T follicular helper cell (primary cell): ENCODE measurements around the gene CDC42.

Experiments used
- DNase-seq: peaks from one replicate; pipeline ENCODE4 v3.0.0-alpha.2; 2020; ENCODE audit warnings: low read depth

CDC42 gene

GRCh38 chr1:22075718-22076117 is 23.2 kb downstream of the CDC42 start:
- no peak for DNase-seq

GRCh38 chr1:22076346-22076745 is 23.8 kb downstream of the CDC42 start:
- no peak for DNase-seq

- no peak for DNase-seq
These were observed 25.2 kb downstream of the CDC42 start for GRCh38 chr1:22077728-22078127.

GRCh38 chr1:22078133-22078532 is 25.6 kb downstream of the CDC42 start:
- DNase-seq: no peak

- no peak for DNase-seq
These were observed 27.7 kb downstream of the CDC42 start for GRCh38 chr1:22080191-22080590.

- DNase-seq: no peak
These were observed 35.8 kb downstream of the CDC42 start for GRCh38 chr1:22088331-22088730.

GRCh38 chr1:22089134-22089571 is 36.6 kb downstream of the CDC42 start:
- DNase-seq: no peak

GRCh38 chr1:22089787-22090186 is 37.3 kb downstream of the CDC42 start:
- DNase-seq: no peak

DNA sequence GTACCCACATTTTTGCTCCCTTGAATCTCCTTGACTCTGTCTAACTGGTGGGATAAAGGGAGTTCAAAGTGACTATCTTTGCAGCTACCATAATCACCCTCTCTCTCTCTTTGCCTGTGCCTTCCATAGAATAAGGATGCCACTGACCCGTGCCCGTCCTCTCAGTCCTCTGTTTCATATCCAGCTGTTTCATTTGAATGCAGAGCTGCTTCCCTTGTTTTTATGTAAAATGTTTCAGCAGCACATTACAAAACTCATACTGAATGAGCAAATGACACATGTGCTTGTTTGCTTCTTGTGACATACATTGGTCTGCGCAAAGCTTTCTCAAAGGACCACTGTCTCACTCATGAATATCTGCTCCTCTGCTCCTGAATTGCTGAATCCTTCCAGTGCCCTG is 38.4 kb downstream of the CDC42 start:
- DNase-seq: no peak

DNA sequence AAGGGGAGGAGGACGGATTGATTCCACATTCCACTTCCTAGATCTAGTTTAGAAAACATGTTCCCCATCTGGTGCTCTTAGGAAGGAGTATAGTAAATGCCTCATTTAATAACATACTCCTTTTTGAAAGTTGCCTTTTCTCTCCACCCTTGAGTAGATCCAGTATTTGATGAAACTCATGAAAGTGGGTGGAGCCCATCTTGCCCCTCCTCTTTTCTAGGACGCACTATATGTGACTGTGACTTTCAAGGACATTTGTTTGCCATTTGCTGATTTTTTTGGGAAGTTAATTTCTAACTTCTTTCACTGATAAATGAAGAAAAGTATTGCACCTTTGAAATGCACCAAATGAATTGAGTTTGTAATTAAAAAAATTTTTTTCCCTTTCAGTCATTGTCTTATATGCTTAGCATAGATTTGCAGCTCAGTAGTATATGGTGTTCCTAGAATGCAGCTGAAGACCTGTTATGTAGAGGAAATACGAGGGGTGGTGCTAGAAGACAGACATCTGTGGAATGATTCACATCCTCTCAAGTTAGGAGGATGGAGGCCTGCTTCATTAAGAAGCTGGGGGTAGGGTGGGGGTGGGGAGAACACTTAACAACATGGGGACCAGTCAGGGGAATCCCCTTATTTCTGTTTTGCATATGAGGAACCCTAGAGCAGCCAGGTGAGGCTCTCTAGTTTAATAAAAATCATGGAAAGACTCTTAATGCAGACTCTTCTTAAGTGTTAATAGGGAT is 39.7 kb downstream of the CDC42 start:
- DNase-seq: peak; percentile 9

GRCh38 chr1:22093513-22093912 is 41.0 kb downstream of the CDC42 start:
- DNase-seq: no peak

DNA sequence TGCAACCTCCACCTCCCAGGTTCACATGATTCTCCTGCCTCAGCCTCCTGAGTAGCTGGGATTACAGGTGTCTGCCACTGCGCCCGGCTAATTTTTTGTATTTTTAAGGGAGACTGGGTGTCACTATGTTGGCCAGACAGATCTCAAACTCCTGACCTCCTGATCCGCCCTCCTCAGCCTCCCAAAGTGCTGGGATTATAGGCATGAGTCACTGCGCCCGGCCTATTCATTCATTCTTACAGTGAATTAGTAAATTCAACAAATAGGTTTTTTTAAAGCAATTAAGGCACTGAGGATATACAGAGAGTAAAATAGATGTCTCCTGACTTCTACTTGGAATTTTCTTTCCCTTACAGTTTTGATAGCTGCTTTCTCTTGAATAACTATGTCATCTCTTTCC is 43.5 kb downstream of the CDC42 start:
- no peak for DNase-seq

DNA sequence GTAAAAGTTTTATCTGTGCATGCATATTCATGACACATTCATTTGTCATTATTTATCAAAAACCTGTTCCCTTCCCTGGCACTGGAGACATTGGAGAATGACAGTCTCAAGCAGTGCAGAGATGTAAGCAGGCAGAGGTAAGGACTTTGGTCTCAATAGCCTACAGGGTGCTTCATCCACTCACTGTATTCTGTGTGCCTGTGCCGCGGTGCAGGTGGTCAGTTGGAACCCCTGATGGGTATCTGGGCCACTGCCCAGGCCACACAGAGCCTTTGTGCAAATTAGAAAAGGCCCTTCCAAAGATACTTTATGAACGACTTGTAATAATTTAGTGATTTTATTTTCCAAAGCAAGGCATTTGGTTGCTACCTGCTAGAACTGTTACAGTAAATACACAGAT is 44.0 kb downstream of the CDC42 start:
- DNase-seq: no peak

- DNase-seq: no peak
These were observed 46.2 kb downstream of the CDC42 start for GRCh38 chr1:22098752-22099151.

- no peak for DNase-seq
These were observed 47.7 kb downstream of the CDC42 start for GRCh38 chr1:22100168-22100567.

DNA sequence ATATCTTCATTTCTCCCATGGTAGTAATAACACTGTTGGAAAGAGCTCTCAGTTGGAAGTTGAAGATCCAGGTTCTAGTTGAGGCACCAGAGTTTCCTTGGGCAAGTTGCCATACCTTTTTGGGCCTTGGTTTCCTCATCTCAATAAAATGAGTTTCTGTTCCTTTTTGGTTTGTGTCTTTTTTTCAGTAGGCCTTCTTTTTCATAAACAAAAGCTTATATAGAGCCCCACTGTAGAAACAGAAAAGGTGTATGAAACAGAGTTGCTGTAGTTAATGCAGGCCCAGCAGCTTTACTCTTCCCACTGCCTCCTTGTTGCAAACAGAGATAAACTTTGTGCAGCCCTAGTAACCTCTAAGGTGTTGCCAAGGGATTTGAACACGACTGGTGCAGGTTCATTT is 48.7 kb downstream of the CDC42 start:
- no peak for DNase-seq

DNA sequence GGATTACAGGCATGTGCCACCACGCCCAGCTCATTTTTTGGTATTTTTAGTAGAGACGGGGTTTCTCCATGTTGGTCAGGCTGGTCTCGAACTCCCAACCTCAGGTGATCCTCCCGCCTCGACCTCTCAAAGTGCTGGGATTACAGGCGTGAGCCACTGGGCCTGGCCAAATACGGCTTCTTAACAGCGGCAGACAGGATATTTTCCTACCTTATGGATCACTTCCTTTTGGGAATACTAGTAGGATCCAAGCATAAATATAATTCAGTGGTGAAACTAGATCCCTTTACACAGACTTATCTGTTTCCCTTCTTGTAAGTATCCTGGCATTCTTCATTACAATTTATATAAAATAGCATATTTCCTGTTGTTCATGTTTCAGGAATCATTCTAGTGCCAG is 49.5 kb downstream of the CDC42 start:
- DNase-seq: no peak

GRCh38 chr1:22102746-22103145 is 50.2 kb downstream of the CDC42 start:
- DNase-seq: no peak

GRCh38 chr1:22104094-22104493 is 51.6 kb downstream of the CDC42 start:
- no peak for DNase-seq

GRCh38 chr1:22104865-22105437 is 52.4 kb downstream of the CDC42 start:
- peak; percentile 25 for DNase-seq

DNA sequence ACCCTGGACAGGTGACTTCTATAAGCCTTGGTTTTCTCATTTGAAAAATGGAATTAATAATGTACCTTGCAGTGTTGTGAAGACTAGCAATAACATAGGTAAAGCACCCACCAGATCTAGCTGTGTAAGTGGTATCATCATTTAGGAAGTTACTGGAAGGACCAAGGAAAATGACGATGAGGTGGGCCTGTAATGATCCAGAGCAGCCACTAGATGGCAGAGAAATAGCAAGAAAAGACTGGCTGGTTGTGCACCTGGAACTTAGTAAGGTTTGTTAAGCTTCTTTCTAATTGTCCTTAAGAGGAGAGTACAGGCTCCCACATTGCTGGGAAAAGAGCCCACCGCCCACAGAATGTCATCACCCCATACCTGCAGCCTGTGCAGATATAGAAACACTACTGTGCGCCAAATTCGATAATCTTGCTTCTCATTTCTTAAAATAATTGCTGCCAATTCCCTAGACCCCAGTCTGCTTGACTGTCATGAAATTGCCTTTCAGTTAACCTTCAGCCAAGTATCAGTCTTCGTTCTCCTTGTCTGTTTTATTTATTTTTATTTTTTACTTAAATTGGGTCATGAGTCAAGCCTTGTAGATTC is 53.2 kb downstream of the CDC42 start:
- peak; percentile 12 for DNase-seq

DNA sequence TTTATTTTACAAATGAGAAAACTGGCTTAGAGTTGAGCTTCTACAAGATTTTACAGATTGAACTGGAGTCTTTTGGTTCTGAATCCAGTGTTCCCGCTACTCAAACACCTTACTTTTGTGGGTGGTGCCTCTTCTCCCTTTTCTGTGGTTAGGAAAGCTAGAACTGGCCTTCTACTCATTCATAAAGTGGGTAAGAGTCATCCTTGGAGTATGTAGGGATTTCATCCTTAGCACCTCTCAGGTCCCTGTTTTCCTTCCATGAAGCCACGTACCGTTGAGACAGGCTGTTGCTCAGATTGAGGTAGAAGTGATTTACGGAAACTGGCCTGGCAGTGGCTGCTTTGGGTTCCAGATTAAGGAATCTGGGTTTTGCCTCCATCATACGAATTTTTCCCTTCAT is 54.6 kb downstream of the CDC42 start:
- no peak for DNase-seq

DNA sequence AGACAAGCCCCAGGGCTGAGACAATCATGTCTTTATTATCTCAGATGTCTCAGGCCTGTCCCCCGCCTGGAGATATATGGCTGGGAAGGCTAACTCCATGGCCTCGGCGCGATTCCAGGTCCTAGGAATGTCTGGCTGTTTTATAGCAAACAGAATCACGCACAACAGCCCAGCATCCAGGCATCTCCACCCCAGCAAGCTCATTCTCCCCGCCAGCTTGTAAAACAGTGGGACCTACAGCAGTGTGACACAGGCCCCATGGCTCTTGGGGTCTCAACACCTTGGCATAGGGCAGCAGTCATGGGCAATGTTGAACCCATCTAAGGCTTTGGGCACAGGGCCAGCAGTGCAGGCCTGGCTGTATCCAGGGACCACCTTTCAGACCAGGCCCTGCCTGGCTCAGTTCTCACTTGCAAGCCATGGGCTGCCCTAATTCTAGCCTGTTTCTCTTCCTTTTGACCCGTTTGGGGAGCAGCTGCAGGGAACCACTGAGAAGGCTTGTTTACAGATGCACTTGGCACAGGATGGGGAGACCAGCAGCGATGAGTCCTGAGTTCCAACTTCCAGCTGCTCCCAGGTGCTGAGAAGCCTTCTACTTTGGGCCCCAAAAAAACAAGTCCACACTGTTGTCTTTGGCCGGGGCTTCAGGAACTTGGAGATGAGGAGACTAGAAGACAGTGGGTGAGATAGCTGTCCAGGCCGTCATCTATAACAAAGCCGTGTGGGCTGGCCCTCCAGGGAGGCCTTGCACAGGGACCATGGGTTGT is 56.0 kb downstream of the CDC42 start:
- DNase-seq: no peak
